Pons (tissue), 1 donor: Measurements from ENCODE around the gene MAPRE2.

ENCODE experiments used
- DNase-seq: peaks from one replicate; pipeline ENCODE4 v3.0.0-alpha.2; 2016; ENCODE audit warnings: low spot score

Gene MAPRE2

GRCh38 chr18:35040988-35041814, at the start of gene MAPRE2:
MAPRE2 (plus strand) TSS chr18:35041413; CDS start chr18:35041540, 127 bp downstream.
- DNase-seq, result peak; percentile 97

- no peak for DNase-seq
Observed at GRCh38 chr18:34991561-34991960, 49.7 kb upstream of the MAPRE2 start.

GRCh38 chr18:34993289-34993688, 47.9 kb upstream of the MAPRE2 start:
- DNase-seq, result no peak

GRCh38 chr18:34995746-34996145, 45.5 kb upstream of the MAPRE2 start:
- DNase-seq, result no peak

GRCh38 chr18:34998661-34999060, 42.6 kb upstream of the MAPRE2 start:
- no peak for DNase-seq

- DNase-seq, result peak; percentile 63
Observed at GRCh38 chr18:34999756-35000289, 41.4 kb upstream of the MAPRE2 start.

- DNase-seq, result peak; percentile 94
Observed at GRCh38 chr18:35000457-35000856, 40.8 kb upstream of the MAPRE2 start.

- DNase-seq, result no peak
Observed at GRCh38 chr18:35002120-35002519, 39.1 kb upstream of the MAPRE2 start.

GRCh38 chr18:35005963-35006577, 35.1 kb upstream of the MAPRE2 start:
- DNase-seq, result peak; percentile 98

GRCh38 chr18:35010156-35010555, 31.1 kb upstream of the MAPRE2 start:
- DNase-seq, result no peak

GRCh38 chr18:35010993-35011392, 30.2 kb upstream of the MAPRE2 start:
- no peak for DNase-seq

- DNase-seq, result no peak
Observed at GRCh38 chr18:35019933-35020332, 21.3 kb upstream of the MAPRE2 start.

- no peak for DNase-seq
Observed at GRCh38 chr18:35022426-35023001, 18.7 kb upstream of the MAPRE2 start.

- no peak for DNase-seq
Observed at GRCh38 chr18:35024196-35024595, 17.0 kb upstream of the MAPRE2 start.

GRCh38 chr18:35024965-35025364, 16.2 kb upstream of the MAPRE2 start:
- no peak for DNase-seq

GRCh38 chr18:35026407-35027061, 14.7 kb upstream of the MAPRE2 start:
- no peak for DNase-seq

- DNase-seq, result no peak
Observed at GRCh38 chr18:35027206-35027605, 14.0 kb upstream of the MAPRE2 start.

GRCh38 chr18:35028536-35028935, 12.7 kb upstream of the MAPRE2 start:
- DNase-seq, result no peak

GRCh38 chr18:35029103-35029502, 12.1 kb upstream of the MAPRE2 start:
- DNase-seq, result no peak

GRCh38 chr18:35029770-35030169, 11.4 kb upstream of the MAPRE2 start:
- DNase-seq, result no peak

GRCh38 chr18:35030277-35030989, 10.8 kb upstream of the MAPRE2 start:
- DNase-seq, result no peak

- DNase-seq, result no peak
Observed at GRCh38 chr18:35032113-35032512, 9.1 kb upstream of the MAPRE2 start.
